ENCODE data around the gene PNMA8A.

Gene PNMA8A

GRCh38 chr19:46423188-46423587, 48.2 kb downstream of the PNMA8A start:
- Histone ChIP-seq H3K9ac (ENCODE audit: low read depth, low read length, poor library complexity, severe bottlenecking) (no peak overlapping the region), H2AFZ (ENCODE audit: low read length) (no peak overlapping the region), H3K79me2 (ENCODE audit: insufficient read depth, low read length) (no peaks in the 10 kb centered on the region), H3K4me1 (ENCODE audit: insufficient read depth, low read length, poor library complexity, severe bottlenecking) (no peaks in the 10 kb centered on the region), H3K9me2 (replicated peaks; ENCODE audit: low read depth, low read length) (no peaks in the 10 kb centered on the region), H3K4me3 (ENCODE audit: low read length, poor library complexity, severe bottlenecking) (no peak overlapping the region), H3K4me2 (ENCODE audit: low read depth, low read length, poor library complexity, severe bottlenecking) (no peak overlapping the region), H3K27me3 (ENCODE audit: insufficient read depth, low read length, poor library complexity, severe bottlenecking) (no peaks in the 10 kb centered on the region), H3K36me3 (ENCODE audit: insufficient read depth, low read length) (no peaks in the 10 kb centered on the region), H4K20me1 (ENCODE audit: insufficient read depth, low read length, poor library complexity, severe bottlenecking) (no peaks in the 10 kb centered on the region), H3F3A (ENCODE audit: low read depth) (no peaks in the 10 kb centered on the region), H3K9me3 (ENCODE audit: insufficient read depth, low read depth, low read length) (no peaks in the 10 kb centered on the region)
- no peak for TF ChIP-seq EZH2phosphoT487 (IDR thresholded peaks at IDR 0.05; ENCODE audit: borderline replicate concordance)
- no peak for TF ChIP-seq CTCF (conservative IDR thresholded peaks at IDR 0.05; ENCODE audit: low read length)

GRCh38 chr19:46422344-46422743, 49.0 kb downstream of the PNMA8A start:
- H2AFZ ChIP-seq (ENCODE audit: low read length) = no peak overlapping the region
- no peaks in the 10 kb centered on the region for H3K9me2 ChIP-seq (replicated peaks; ENCODE audit: low read depth, low read length)
- TF ChIP-seq CTCF (conservative IDR thresholded peaks at IDR 0.05; ENCODE audit: low read length) (no peak), EZH2phosphoT487 (IDR thresholded peaks at IDR 0.05; ENCODE audit: borderline replicate concordance) (no peak)
- H3F3A ChIP-seq (ENCODE audit: low read depth) = no peaks in the 10 kb centered on the region
- no peaks in the 10 kb centered on the region for H3K36me3 ChIP-seq (ENCODE audit: insufficient read depth, low read length)
- no peaks in the 10 kb centered on the region for H4K20me1 ChIP-seq (ENCODE audit: insufficient read depth, low read length, poor library complexity, severe bottlenecking)
- H3K9ac ChIP-seq (ENCODE audit: low read depth, low read length, poor library complexity, severe bottlenecking) = no peak overlapping the region
- no peaks in the 10 kb centered on the region for H3K27me3 ChIP-seq (ENCODE audit: insufficient read depth, low read length, poor library complexity, severe bottlenecking)
- H3K4me2 ChIP-seq (ENCODE audit: low read depth, low read length, poor library complexity, severe bottlenecking) = no peak overlapping the region
- no peaks in the 10 kb centered on the region for H3K4me1 ChIP-seq (ENCODE audit: insufficient read depth, low read length, poor library complexity, severe bottlenecking)
- H3K4me3 ChIP-seq (ENCODE audit: low read length, poor library complexity, severe bottlenecking) = no peak overlapping the region
- no peaks in the 10 kb centered on the region for H3K9me3 ChIP-seq (ENCODE audit: insufficient read depth, low read depth, low read length)
- H3K79me2 ChIP-seq (ENCODE audit: insufficient read depth, low read length) = no peaks in the 10 kb centered on the region

- H4K20me1 ChIP-seq (ENCODE audit: insufficient read depth, low read length, poor library complexity, severe bottlenecking) = no peaks in the 10 kb centered on the region
- no peak overlapping the region for H3K9ac ChIP-seq (ENCODE audit: low read depth, low read length, poor library complexity, severe bottlenecking)
- no peaks in the 10 kb centered on the region for H3K36me3 ChIP-seq (ENCODE audit: insufficient read depth, low read length)
- no peaks in the 10 kb centered on the region for H3K79me2 ChIP-seq (ENCODE audit: insufficient read depth, low read length)
- H3K9me2 ChIP-seq (replicated peaks; ENCODE audit: low read depth, low read length) = no peaks in the 10 kb centered on the region
- H3F3A ChIP-seq (ENCODE audit: low read depth) = no peaks in the 10 kb centered on the region
- H3K4me2 ChIP-seq (ENCODE audit: low read depth, low read length, poor library complexity, severe bottlenecking) = no peak overlapping the region
- H3K4me3 ChIP-seq (ENCODE audit: low read length, poor library complexity, severe bottlenecking) = no peak overlapping the region
- H3K4me1 ChIP-seq (ENCODE audit: insufficient read depth, low read length, poor library complexity, severe bottlenecking) = peaks cover 4% of the 10 kb centered on the region
- no peak overlapping the region for H2AFZ ChIP-seq (ENCODE audit: low read length)
- H3K9me3 ChIP-seq (ENCODE audit: insufficient read depth, low read depth, low read length) = no peaks in the 10 kb centered on the region
- TF ChIP-seq EZH2phosphoT487 (IDR thresholded peaks at IDR 0.05; ENCODE audit: borderline replicate concordance) = no peak
- TF ChIP-seq CTCF (conservative IDR thresholded peaks at IDR 0.05; ENCODE audit: low read length) = no peak
- no peaks in the 10 kb centered on the region for H3K27me3 ChIP-seq (ENCODE audit: insufficient read depth, low read length, poor library complexity, severe bottlenecking)
These were observed 51.3 kb downstream of the PNMA8A start for GRCh38 chr19:46420056-46420455.
